GM15510 (cell line): ENCODE results near the gene SFN.

ENCODE experiments used
- POLR2A ChIP-seq: IDR thresholded peaks from 3 replicates; pipeline ENCODE4 v1.6.1; 2011; ENCODE audit warnings: borderline replicate concordance; ENCODE audit not compliant: insufficient read length; ENCODE audit errors: extremely low read depth

The SFN gene

GRCh38 chr1:26913389-26913753, 50.4 kb downstream of the SFN start:
- no peak for TF ChIP-seq POLR2A
